ENCODE data around the gene TMEM175.

GRCh38 chr4:982814-983213 is 50.6 kb downstream of the TMEM175 start:
- TF ChIP-seq POLR2A (IDR thresholded peaks at IDR 0.05; ENCODE audit: low read length), result no peak
- TF ChIP-seq GATA1 (IDR thresholded peaks at IDR 0.05; ENCODE audit: low read depth, low read length), result no peak
